Right kidney (tissue), 1 donor: Measurements from ENCODE around the gene ELAVL1.

Experiments
- DNase-seq: peaks from one replicate; pipeline ENCODE4 v3.0.0-alpha.2; 2016

The ELAVL1 gene

GRCh38 chr19:7986321-7987113, 18.9 kb downstream of the ELAVL1 start:
- no peak for DNase-seq

- no peak for DNase-seq
These were observed 19.9 kb downstream of the ELAVL1 start for GRCh38 chr19:7985481-7985911.

- no peak for DNase-seq
These were observed 21.2 kb downstream of the ELAVL1 start for GRCh38 chr19:7983995-7984837.

GRCh38 chr19:7983286-7983950, 22.0 kb downstream of the ELAVL1 start:
- no peak for DNase-seq

GRCh38 chr19:7982651-7983099, 22.8 kb downstream of the ELAVL1 start:
- DNase-seq: no peak

- no peak for DNase-seq
These were observed 23.3 kb downstream of the ELAVL1 start for GRCh38 chr19:7982103-7982502.

- no peak for DNase-seq
These were observed 23.8 kb downstream of the ELAVL1 start for GRCh38 chr19:7981661-7982060.

GRCh38 chr19:7981199-7981598, 24.2 kb downstream of the ELAVL1 start:
- DNase-seq: no peak

GRCh38 chr19:7980635-7981121, 24.8 kb downstream of the ELAVL1 start:
- no peak for DNase-seq

- no peak for DNase-seq
These were observed 25.3 kb downstream of the ELAVL1 start for GRCh38 chr19:7980168-7980567.

GRCh38 chr19:7979559-7979958, 25.9 kb downstream of the ELAVL1 start:
- no peak for DNase-seq

GRCh38 chr19:7979011-7979410, 26.4 kb downstream of the ELAVL1 start:
- no peak for DNase-seq

- DNase-seq: no peak
These were observed 27.1 kb downstream of the ELAVL1 start for GRCh38 chr19:7978179-7978825.

GRCh38 chr19:7977723-7978040, 27.8 kb downstream of the ELAVL1 start:
- no peak for DNase-seq

GRCh38 chr19:7977021-7977722, 28.3 kb downstream of the ELAVL1 start:
- no peak for DNase-seq

GRCh38 chr19:7976461-7976860, 29.0 kb downstream of the ELAVL1 start:
- no peak for DNase-seq

- no peak for DNase-seq
These were observed 30.4 kb downstream of the ELAVL1 start for GRCh38 chr19:7975037-7975436.

- no peak for DNase-seq
These were observed 31.6 kb downstream of the ELAVL1 start for GRCh38 chr19:7973883-7974282.

- DNase-seq: no peak
These were observed 33.6 kb downstream of the ELAVL1 start for GRCh38 chr19:7971553-7972520.

GRCh38 chr19:7970716-7971448, 34.6 kb downstream of the ELAVL1 start:
- no peak for DNase-seq
